ENCODE results near the gene MIOS. TPM values are rescaled to one million over a fixed set of nuclear protein-coding genes. Genes with fewer than 3 reads are reported as not detected.

MIOS gene
- total and polyA plus RNA-seq, 2 of the 8 experiments (the other 6 are each of a cell fraction or from before 2014, with no cell fraction given) = 15.5 to 50.7 TPM

- no peaks in the 10 kb centered on the region for H3K36me3 ChIP-seq (ENCODE audit: control insufficient read depth in 2 of 4, insufficient read depth in 4 of 4, low read length in 3 of 4)
- no peak overlapping the region for H4K91ac ChIP-seq (replicated peaks; ENCODE audit: insufficient read length, low read length)
- no peak overlapping the region for H2AK5ac ChIP-seq (ENCODE audit: low read depth, low read length)
- H3K23ac ChIP-seq (ENCODE audit: insufficient read length) = no peak overlapping the region
- H2BK15ac ChIP-seq (ENCODE audit: low read length) = no peak overlapping the region
- H4K5ac ChIP-seq (ENCODE audit: insufficient read length, low read depth, low read length) = no peak overlapping the region
- H3K27me3 ChIP-seq (replicated peaks in 1 of 4; ENCODE audit: control insufficient read depth in 3 of 4, extremely low read depth in 1 of 4, insufficient read depth in 3 of 4, low read length in 3 of 4) = no peaks in the 10 kb centered on the region
- 91% methylated on average over 3 of the region's 3 CpGs; no CpG with 5 or more reads in 1 of the 2 experiments for WGBS, 2 experiments (ENCODE audit: extremely low coverage in 1 of 2, insufficient coverage in 1 of 2, insufficient read length in 1 of 2, insufficient replicate concordance in 2 of 2, low coverage in 1 of 2, low lambda C conversion rate in 2 of 2, missing lambda C conversion rate in 1 of 2)
- H3K14ac ChIP-seq (ENCODE audit: insufficient read length) = no peak overlapping the region
- no peaks in the 10 kb centered on the region; the same call in 1 of the 2 replicates for H3K23me2 ChIP-seq (ENCODE audit: low read depth, low read length)
- H3K79me2 ChIP-seq (ENCODE audit: control insufficient read depth in 1 of 2, insufficient read depth in 2 of 2, low read length in 2 of 2) = no peaks in the 10 kb centered on the region
- no peaks in the 10 kb centered on the region for H3K4me1 ChIP-seq (replicated peaks in 1 of 4; ENCODE audit: control insufficient read depth in 3 of 4, insufficient read depth in 4 of 4, low read length in 3 of 4)
- H3K4ac ChIP-seq (replicated peaks; ENCODE audit: insufficient read length, low read depth, low read length) = no peak overlapping the region
- ChIA-PET POLR2A (ENCODE audit: partially characterized antibody) (no interaction called here), CTCF (ENCODE audit: partially characterized antibody) (interaction anchor here (1.1 to 1.2 kb wide), 2 partner anchors 11 to 147 kb away, joined by 3 read pairs; no protein-coding TSS in a partner anchor)
- H3K9me3 ChIP-seq (ENCODE audit: insufficient read depth in 2 of 2, low read depth in 1 of 2, low read length in 1 of 2) = no peaks in the 10 kb centered on the region
- no peaks in the 10 kb centered on the region for H3K79me1 ChIP-seq (ENCODE audit: low read depth, low read length)
- no peak overlapping the region for H2BK120ac ChIP-seq (replicated peaks; ENCODE audit: low read depth, low read length)
- TF ChIP-seq SAP30 (IDR thresholded peaks at IDR 0.05; ENCODE audit: insufficient read depth, insufficient replicate concordance, low read length) (no peak), HDAC6 (IDR thresholded peaks at IDR 0.05; ENCODE audit: low read depth, low read length) (no peak), SIRT6 (IDR thresholded peaks at IDR 0.05; ENCODE audit: low read length) (no peak), GTF2F1 (IDR thresholded peaks at IDR 0.05; ENCODE audit: borderline replicate concordance, low read depth, low read length) (no peak), CTCF (IDR thresholded peaks at IDR 0.05; ENCODE audit: control extremely low read depth in 1 of 3, insufficient read depth in 1 of 3, low read depth in 1 of 3, low read length in 3 of 3) (no peak), E2F6 (IDR thresholded peaks at IDR 0.05) (no peak), MAX (IDR thresholded peaks at IDR 0.05) (no peak), BACH1 (IDR thresholded peaks at IDR 0.05; ENCODE audit: low read length) (no peak), SP2 (IDR thresholded peaks at IDR 0.05; ENCODE audit: low read length) (no peak)
- H3K4me2 ChIP-seq (ENCODE audit: insufficient read depth in 1 of 2, low read depth in 2 of 2, low read length in 2 of 2) = no peak overlapping the region
- H3K9ac ChIP-seq (replicated peaks in 1 of 4; ENCODE audit: extremely low read depth in 1 of 4, low read depth in 3 of 4, low read length in 3 of 4) = no peak overlapping the region
- no peaks in the 10 kb centered on the region for H4K20me1 ChIP-seq (replicated peaks in 1 of 2; ENCODE audit: control insufficient read depth in 1 of 2, insufficient read depth in 2 of 2, low read length in 2 of 2)
- no peak overlapping the region for H2BK5ac ChIP-seq (ENCODE audit: low read depth, low read length)
- no peak overlapping the region for H3K27ac ChIP-seq (ENCODE audit: low read depth, low read length)
- H2BK20ac ChIP-seq (ENCODE audit: low read length) = no peak overlapping the region
- H3K4me3 ChIP-seq (ENCODE audit: extremely low read depth in 1 of 4, insufficient read depth in 2 of 4, low read depth in 3 of 4, low read length in 4 of 4) = no peak overlapping the region
- H3K56ac ChIP-seq (replicated peaks; ENCODE audit: insufficient read length, low read depth, low read length) = no peak overlapping the region
- no peak overlapping the region for H4K8ac ChIP-seq (ENCODE audit: extremely low read depth, insufficient read depth, low read length)
- no peak for FAIRE-seq
- no peak overlapping the region for H2BK12ac ChIP-seq (ENCODE audit: low read depth, low read length)
- H3K18ac ChIP-seq (ENCODE audit: extremely low read depth, low read length) = no peak overlapping the region
- no peak overlapping the region for H2AFZ ChIP-seq (ENCODE audit: low read length)
- DNase-seq (ENCODE audit: low read depth in 1 of 2, low spot score in 2 of 2) = no peak
Observed at GRCh38 chr7:7550663-7551062, 16.0 kb upstream of the MIOS start.

Measured in H1 (cell line).